ENCODE results near the gene CCDC107.

The CCDC107 gene

GRCh38 chr9:35675204-35675603 lies 17.1 kb downstream of the CCDC107 start:
- H2BK120ac ChIP-seq (ENCODE audit: low read depth, low read length) = no peak overlapping the region
- H3K79me1 ChIP-seq (replicated peaks; ENCODE audit: low read length, poor library complexity, severe bottlenecking) = no peaks in the 10 kb centered on the region
- no peak overlapping the region for H2BK12ac ChIP-seq (ENCODE audit: low read length in 2 of 2)
- H3K18ac ChIP-seq (ENCODE audit: low read depth in 1 of 2, low read length in 2 of 2) = no peak overlapping the region
- no peak overlapping the region for H4K91ac ChIP-seq (ENCODE audit: low read length)
- no peak overlapping the region for H3K23ac ChIP-seq (ENCODE audit: low read length in 2 of 2)
- no peak overlapping the region for H2AFZ ChIP-seq (ENCODE audit: low read depth, low read length)
- no peak overlapping the region for H3K27ac ChIP-seq (ENCODE audit: low read length, poor library complexity, severe bottlenecking)
- no peak overlapping the region for H3K9ac ChIP-seq (ENCODE audit: low read length)
- peak overlapping the region; percentile 78 for H3K4me2 ChIP-seq (ENCODE audit: low read length, poor library complexity, severe bottlenecking)
- H3K4me1 ChIP-seq (ENCODE audit: control insufficient read depth, insufficient read depth, low read depth, low read length) = peaks cover 13% of the 10 kb centered on the region
- peaks cover 4 to 24% of the 10 kb centered on the region in 2 experiments for H3K27me3 ChIP-seq (ENCODE audit: control insufficient read depth in 1 of 2, insufficient read depth in 1 of 2, low read length in 2 of 2)
- no peak overlapping the region for H3K14ac ChIP-seq (ENCODE audit: low read length in 2 of 2)
- H4K8ac ChIP-seq (ENCODE audit: low read length) = peak overlapping the region; percentile 96
- H3K4me3 ChIP-seq (ENCODE audit: insufficient read depth in 1 of 2, low read depth in 1 of 2, low read length in 2 of 2) = peak overlapping the region in 1 of 2 experiments; percentile 75
- DNase-seq = no peak
- WGBS = 38% methylated on average over 12 of the region's 13 CpGs
- H2BK5ac ChIP-seq (ENCODE audit: low read depth, low read length, poor library complexity, severe bottlenecking) = no peak overlapping the region
- H2BK15ac ChIP-seq (ENCODE audit: low read depth, poor library complexity, severe bottlenecking) = peak overlapping the region; percentile 90
- no peaks in the 10 kb centered on the region for H3K9me3 ChIP-seq (ENCODE audit: control insufficient read depth, low read length)
- H3K4ac ChIP-seq (ENCODE audit: low read depth in 1 of 2, low read length in 2 of 2) = no peak overlapping the region
- no peaks in the 10 kb centered on the region for H3K36me3 ChIP-seq (ENCODE audit: control insufficient read depth in 1 of 2, insufficient read depth in 2 of 2, low read depth in 1 of 2, low read length in 2 of 2)
- H2AK5ac ChIP-seq (ENCODE audit: low read length, severe bottlenecking) = no peak overlapping the region

GRCh38 chr9:35675732-35676392 lies 17.8 kb downstream of the CCDC107 start:
- Histone ChIP-seq H3K27me3 (ENCODE audit: control insufficient read depth in 1 of 2, insufficient read depth in 1 of 2, low read length in 2 of 2) (peaks cover 4 to 24% of the 10 kb centered on the region in 2 experiments), H2AFZ (ENCODE audit: low read depth, low read length) (peak overlapping the region; percentile 55), H4K8ac (ENCODE audit: low read length) (peak overlapping the region; percentile 96), H3K9ac (ENCODE audit: low read length) (peak overlapping the region; percentile 51), H2BK12ac (ENCODE audit: low read length in 2 of 2) (peak overlapping the region; percentile 1 to 88), H3K27ac (ENCODE audit: low read length, poor library complexity, severe bottlenecking) (no peak overlapping the region), H3K9me3 (ENCODE audit: control insufficient read depth, low read length) (no peaks in the 10 kb centered on the region), H3K4me1 (ENCODE audit: control insufficient read depth, insufficient read depth, low read depth, low read length) (peaks cover 13% of the 10 kb centered on the region), H3K23ac (ENCODE audit: low read length in 2 of 2) (no peak overlapping the region), H2BK15ac (ENCODE audit: low read depth, poor library complexity, severe bottlenecking) (peak overlapping the region; percentile 90), H3K18ac (ENCODE audit: low read depth in 1 of 2, low read length in 2 of 2) (peak overlapping the region; percentile 67 to 80), H4K91ac (ENCODE audit: low read length) (peak overlapping the region; percentile 85), H3K4me2 (ENCODE audit: low read length, poor library complexity, severe bottlenecking) (peak overlapping the region; percentile 78), H2BK120ac (ENCODE audit: low read depth, low read length) (no peak overlapping the region), H3K79me1 (replicated peaks; ENCODE audit: low read length, poor library complexity, severe bottlenecking) (no peaks in the 10 kb centered on the region), H3K4me3 (ENCODE audit: insufficient read depth in 1 of 2, low read depth in 1 of 2, low read length in 2 of 2) (peak overlapping the region; percentile 55 to 75), H2AK5ac (ENCODE audit: low read length, severe bottlenecking) (no peak overlapping the region), H3K4ac (ENCODE audit: low read depth in 1 of 2, low read length in 2 of 2) (peak overlapping the region; percentile 3 to 81), H3K36me3 (ENCODE audit: control insufficient read depth in 1 of 2, insufficient read depth in 2 of 2, low read depth in 1 of 2, low read length in 2 of 2) (peaks cover 0 to 5% of the 10 kb centered on the region in 2 experiments), H3K14ac (ENCODE audit: low read length in 2 of 2) (peak overlapping the region in 1 of 2 experiments; percentile 79), H2BK5ac (ENCODE audit: low read depth, low read length, poor library complexity, severe bottlenecking) (no peak overlapping the region)
- WGBS = 15% methylated on average over 51 of the region's 51 CpGs
- no peak for DNase-seq

GRCh38 chr9:35679091-35679490 lies 21.0 kb downstream of the CCDC107 start:
- H3K4ac ChIP-seq (ENCODE audit: low read depth in 1 of 2, low read length in 2 of 2) = no peak overlapping the region
- no peak overlapping the region for H3K4me3 ChIP-seq (ENCODE audit: insufficient read depth in 1 of 2, low read depth in 1 of 2, low read length in 2 of 2)
- peaks cover 15% of the 10 kb centered on the region for H3K4me1 ChIP-seq (ENCODE audit: control insufficient read depth, insufficient read depth, low read depth, low read length)
- H3K79me1 ChIP-seq (replicated peaks; ENCODE audit: low read length, poor library complexity, severe bottlenecking) = peaks cover 2% of the 10 kb centered on the region
- H3K36me3 ChIP-seq (ENCODE audit: control insufficient read depth in 1 of 2, insufficient read depth in 2 of 2, low read depth in 1 of 2, low read length in 2 of 2) = peaks cover 30 to 32% of the 10 kb centered on the region in 2 experiments
- no peak overlapping the region for H3K27ac ChIP-seq (ENCODE audit: low read length, poor library complexity, severe bottlenecking)
- H4K8ac ChIP-seq (ENCODE audit: low read length) = no peak overlapping the region
- peaks cover 4 to 21% of the 10 kb centered on the region in 2 experiments for H3K27me3 ChIP-seq (ENCODE audit: control insufficient read depth in 1 of 2, insufficient read depth in 1 of 2, low read length in 2 of 2)
- no peak overlapping the region for H3K23ac ChIP-seq (ENCODE audit: low read length in 2 of 2)
- H2BK5ac ChIP-seq (ENCODE audit: low read depth, low read length, poor library complexity, severe bottlenecking) = no peak overlapping the region
- no peak overlapping the region for H2BK15ac ChIP-seq (ENCODE audit: low read depth, poor library complexity, severe bottlenecking)
- no peak overlapping the region for H3K4me2 ChIP-seq (ENCODE audit: low read length, poor library complexity, severe bottlenecking)
- H4K91ac ChIP-seq (ENCODE audit: low read length) = peak overlapping the region; percentile 25
- no peak overlapping the region for H3K18ac ChIP-seq (ENCODE audit: low read depth in 1 of 2, low read length in 2 of 2)
- no peak overlapping the region for H2BK120ac ChIP-seq (ENCODE audit: low read depth, low read length)
- H3K9ac ChIP-seq (ENCODE audit: low read length) = no peak overlapping the region
- H2AK5ac ChIP-seq (ENCODE audit: low read length, severe bottlenecking) = peak overlapping the region; percentile 13
- H2BK12ac ChIP-seq (ENCODE audit: low read length in 2 of 2) = peak overlapping the region in 1 of 2 experiments; percentile 25
- H2AFZ ChIP-seq (ENCODE audit: low read depth, low read length) = no peak overlapping the region
- no peak for DNase-seq
- no peaks in the 10 kb centered on the region for H3K9me3 ChIP-seq (ENCODE audit: control insufficient read depth, low read length)
- H3K14ac ChIP-seq (ENCODE audit: low read length in 2 of 2) = no peak overlapping the region
- WGBS = 88% methylated on average over 5 of the region's 5 CpGs

- Histone ChIP-seq H3K9ac (ENCODE audit: low read length) (no peak overlapping the region), H3K4me2 (ENCODE audit: low read length, poor library complexity, severe bottlenecking) (no peak overlapping the region), H3K4ac (ENCODE audit: low read depth in 1 of 2, low read length in 2 of 2) (peak overlapping the region in 1 of 2 experiments; percentile 24), H2BK15ac (ENCODE audit: low read depth, poor library complexity, severe bottlenecking) (no peak overlapping the region), H3K9me3 (ENCODE audit: control insufficient read depth, low read length) (no peaks in the 10 kb centered on the region), H2AFZ (ENCODE audit: low read depth, low read length) (no peak overlapping the region), H2BK5ac (ENCODE audit: low read depth, low read length, poor library complexity, severe bottlenecking) (no peak overlapping the region), H4K91ac (ENCODE audit: low read length) (no peak overlapping the region), H3K27me3 (ENCODE audit: control insufficient read depth in 1 of 2, insufficient read depth in 1 of 2, low read length in 2 of 2) (peaks cover 0 to 14% of the 10 kb centered on the region in 2 experiments), H2AK5ac (ENCODE audit: low read length, severe bottlenecking) (no peak overlapping the region), H3K79me1 (replicated peaks; ENCODE audit: low read length, poor library complexity, severe bottlenecking) (peaks cover 4% of the 10 kb centered on the region), H3K4me1 (ENCODE audit: control insufficient read depth, insufficient read depth, low read depth, low read length) (peaks cover 22% of the 10 kb centered on the region), H3K27ac (ENCODE audit: low read length, poor library complexity, severe bottlenecking) (no peak overlapping the region), H3K36me3 (ENCODE audit: control insufficient read depth in 1 of 2, insufficient read depth in 2 of 2, low read depth in 1 of 2, low read length in 2 of 2) (peaks cover 37 to 39% of the 10 kb centered on the region in 2 experiments), H4K8ac (ENCODE audit: low read length) (no peak overlapping the region), H3K18ac (ENCODE audit: low read depth in 1 of 2, low read length in 2 of 2) (no peak overlapping the region), H3K23ac (ENCODE audit: low read length in 2 of 2) (no peak overlapping the region), H3K14ac (ENCODE audit: low read length in 2 of 2) (no peak overlapping the region), H3K4me3 (ENCODE audit: insufficient read depth in 1 of 2, low read depth in 1 of 2, low read length in 2 of 2) (no peak overlapping the region), H2BK12ac (ENCODE audit: low read length in 2 of 2) (no peak overlapping the region), H2BK120ac (ENCODE audit: low read depth, low read length) (no peak overlapping the region)
- WGBS = 96% methylated on average over 7 of the region's 8 CpGs
- DNase-seq = no peak
Observed at GRCh38 chr9:35679766-35680330, 21.8 kb downstream of the CCDC107 start.

Measured in mesenchymal stem cell (in vitro differentiated cells and primary cell).